ENCODE data around the gene DLX5.

- TF ChIP-seq EZH2phosphoT487 (IDR thresholded peaks at IDR 0.05; ENCODE audit: insufficient read depth, low read depth) = no peak
- TF ChIP-seq EZH2 (IDR thresholded peaks at IDR 0.05; ENCODE audit: insufficient read depth, poor library complexity, severe bottlenecking) = no peak
Measured at GRCh38 chr7:97013134-97013844, 11.3 kb downstream of the DLX5 start.
